Panc1 (cell line): ENCODE data around the gene KIF3A. TPM values are rescaled to one million over a fixed set of nuclear protein-coding genes. Genes with fewer than 3 reads are reported as not detected.

ENCODE experiments used
- ATAC-seq: fragments of 200-7000 bp; cut with Tn5 transposase; 2 replicates; pipeline ENCODE4 v1.9.1; 2020; ENCODE audit warnings: mild to moderate bottlenecking, moderate library complexity
- BruUV-seq: library from RNA; stranded (reverse); fragments of 400-500 nt; replicated peaks from 2 replicates; lab custom pipeline; 2021; lab: Mats Ljungman, UMichigan
- CTCF ChIA-PET: fragments of 300-600 bp; sonication (Branson Sonifier 250); formaldehyde crosslinking; loops from one replicate; lab custom pipeline; 2022; ENCODE audit warnings: antibody characterized with exemption; lab: Charles Lee
- POLR2A ChIA-PET: fragments of 300-600 bp; sonication (Branson Sonifier 250); formaldehyde crosslinking; loops from one replicate; lab custom pipeline; 2022; ENCODE audit warnings: antibody characterized with exemption; lab: Charles Lee
- DNase-seq: peaks from one replicate; pipeline ENCODE4 v3.0.0-alpha.2; 2010; ENCODE audit warnings: low read depth, low spot score
- H3K27ac ChIP-seq: 2 replicates; pipeline ENCODE4 v1.5.1; 2011; ENCODE audit warnings: mild to moderate bottlenecking, low read length, inconsistent platforms
- H3K27me3 ChIP-seq: fragments of 200-500 bp; sonication (Bioruptor generic); 2 replicates; pipeline ENCODE4 v1.6.0; 2014; ENCODE audit warnings: low read length, inconsistent platforms; ENCODE audit not compliant: control insufficient read depth, insufficient read depth
- H3K36me3 ChIP-seq: fragments of 200-500 bp; sonication (Bioruptor generic); 2 replicates; pipeline ENCODE4 v1.5.1; 2014; ENCODE audit warnings: inconsistent platforms, mild to moderate bottlenecking, low read length, moderate library complexity; ENCODE audit not compliant: control insufficient read depth, insufficient read depth
- H3K4me1 ChIP-seq: 2 replicates; pipeline ENCODE4 v1.5.1; 2011; ENCODE audit warnings: inconsistent platforms, mild to moderate bottlenecking, low read length, moderate library complexity; ENCODE audit not compliant: control insufficient read depth, insufficient read depth
- H3K4me3 ChIP-seq, 2 experiments: 2 replicates each; pipeline ENCODE4 v1.5.1; 2011 to 2012; ENCODE audit warnings: low read depth in 2 of 2, low read length in 2 of 2, mild to moderate bottlenecking in 2 of 2, inconsistent platforms in 1 of 2, moderate library complexity in 1 of 2
- H3K9me3 ChIP-seq: fragments of 200-500 bp; sonication (Bioruptor generic); 2 replicates; pipeline ENCODE4 v1.5.1; 2014; ENCODE audit warnings: low read depth, mild to moderate bottlenecking, inconsistent platforms, low read length, moderate library complexity; ENCODE audit not compliant: control insufficient read depth, insufficient read depth
- POLR2AphosphoS5 ChIP-seq: IDR thresholded peaks from 2 replicates; pipeline ENCODE4 v1.6.1; 2012; ENCODE audit warnings: mild to moderate bottlenecking, low read depth, low read length, moderate library complexity
- SIN3A ChIP-seq: IDR thresholded peaks from 2 replicates; pipeline ENCODE4 v1.6.1; 2012; ENCODE audit warnings: low read depth, mild to moderate bottlenecking, low read length, moderate library complexity, borderline replicate concordance; ENCODE audit not compliant: insufficient read depth
- TCF7L2 ChIP-seq: IDR thresholded peaks from 2 replicates; pipeline ENCODE4 v1.6.1; 2011; ENCODE audit warnings: mild to moderate bottlenecking, low read depth, low read length, inconsistent platforms
- in situ Hi-C: cut with HindIII; loops from 2 replicates; pipeline ENCODE4 v1.10.0; 2016; ENCODE audit warnings: low sequenced_read_pairs, low pct_unique_long_range_greater_than_20kb
- intact Hi-C: fragments of 100-400 bp; cut with micrococcal nuclease; formaldehyde crosslinking; loops from one replicate; pipeline ENCODE4 v1.10.0; 2022; ENCODE audit not compliant: unreplicated experiment
- total RNA-seq: library from RNA; stranded (reverse); gene quantifications from one replicate; pipeline ENCODE4 v1.2.1, GENCODE V29; 2021; ENCODE audit not compliant: unreplicated experiment
- TF ChIP-seq, protein P1 (sequence below), 2 experiments: IDR thresholded peaks; 2 replicates each; pipeline ENCODE4 v1.6.1; 2011 to 2012; ENCODE audit warnings: low read depth in 2 of 2, control low read depth in 1 of 2, low read length in 1 of 2, mild to moderate bottlenecking in 1 of 2, moderate library complexity in 1 of 2; ENCODE audit not compliant: insufficient read depth in 1 of 2
- TF ChIP-seq, protein P2 (sequence below): fragments of 450-650 bp; IDR thresholded peaks from 2 replicates; pipeline ENCODE4 v1.5.1; 2017; ENCODE audit warnings: mild to moderate bottlenecking

The KIF3A gene
- total RNA-seq, 1 experiment from 2014 or later, result 17.1 TPM

DNA sequence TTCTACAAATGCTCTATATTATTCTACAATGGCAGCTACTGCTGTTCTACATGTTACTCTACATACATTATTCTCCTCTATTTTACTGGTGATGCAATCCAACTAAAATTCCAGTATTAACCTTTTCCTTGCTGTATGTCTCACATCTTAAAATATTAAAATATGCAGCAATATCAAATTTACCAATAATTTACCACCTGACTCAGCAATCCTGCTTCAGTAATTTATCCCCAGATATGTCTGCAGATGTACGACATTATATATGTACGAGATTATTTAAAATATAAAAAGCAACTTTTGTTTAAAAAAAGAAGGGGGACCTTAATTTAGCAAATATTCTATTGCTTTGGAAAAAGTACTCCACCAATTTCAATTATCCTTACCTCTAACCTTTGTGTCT, 11.6 kb downstream of the KIF3A start:
- no peaks in the 10 kb centered on the region for H3K9me3 ChIP-seq
- ATAC-seq (no peak), DNase-seq (no peak)
- H3K4me3 ChIP-seq, result no peak overlapping the region
- no peak overlapping the region for H3K27ac ChIP-seq
- TF ChIP-seq, protein P1, sequence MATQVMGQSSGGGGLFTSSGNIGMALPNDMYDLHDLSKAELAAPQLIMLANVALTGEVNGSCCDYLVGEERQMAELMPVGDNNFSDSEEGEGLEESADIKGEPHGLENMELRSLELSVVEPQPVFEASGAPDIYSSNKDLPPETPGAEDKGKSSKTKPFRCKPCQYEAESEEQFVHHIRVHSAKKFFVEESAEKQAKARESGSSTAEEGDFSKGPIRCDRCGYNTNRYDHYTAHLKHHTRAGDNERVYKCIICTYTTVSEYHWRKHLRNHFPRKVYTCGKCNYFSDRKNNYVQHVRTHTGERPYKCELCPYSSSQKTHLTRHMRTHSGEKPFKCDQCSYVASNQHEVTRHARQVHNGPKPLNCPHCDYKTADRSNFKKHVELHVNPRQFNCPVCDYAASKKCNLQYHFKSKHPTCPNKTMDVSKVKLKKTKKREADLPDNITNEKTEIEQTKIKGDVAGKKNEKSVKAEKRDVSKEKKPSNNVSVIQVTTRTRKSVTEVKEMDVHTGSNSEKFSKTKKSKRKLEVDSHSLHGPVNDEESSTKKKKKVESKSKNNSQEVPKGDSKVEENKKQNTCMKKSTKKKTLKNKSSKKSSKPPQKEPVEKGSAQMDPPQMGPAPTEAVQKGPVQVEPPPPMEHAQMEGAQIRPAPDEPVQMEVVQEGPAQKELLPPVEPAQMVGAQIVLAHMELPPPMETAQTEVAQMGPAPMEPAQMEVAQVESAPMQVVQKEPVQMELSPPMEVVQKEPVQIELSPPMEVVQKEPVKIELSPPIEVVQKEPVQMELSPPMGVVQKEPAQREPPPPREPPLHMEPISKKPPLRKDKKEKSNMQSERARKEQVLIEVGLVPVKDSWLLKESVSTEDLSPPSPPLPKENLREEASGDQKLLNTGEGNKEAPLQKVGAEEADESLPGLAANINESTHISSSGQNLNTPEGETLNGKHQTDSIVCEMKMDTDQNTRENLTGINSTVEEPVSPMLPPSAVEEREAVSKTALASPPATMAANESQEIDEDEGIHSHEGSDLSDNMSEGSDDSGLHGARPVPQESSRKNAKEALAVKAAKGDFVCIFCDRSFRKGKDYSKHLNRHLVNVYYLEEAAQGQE (IDR thresholded peaks at IDR 0.05; ENCODE audit: insufficient read depth in 1 of 2, low read depth in 2 of 2, low read length in 1 of 2), result no peak
- TF ChIP-seq POLR2AphosphoS5, result no peak
- TF ChIP-seq TCF7L2, result no peak
- TF ChIP-seq, protein P2, sequence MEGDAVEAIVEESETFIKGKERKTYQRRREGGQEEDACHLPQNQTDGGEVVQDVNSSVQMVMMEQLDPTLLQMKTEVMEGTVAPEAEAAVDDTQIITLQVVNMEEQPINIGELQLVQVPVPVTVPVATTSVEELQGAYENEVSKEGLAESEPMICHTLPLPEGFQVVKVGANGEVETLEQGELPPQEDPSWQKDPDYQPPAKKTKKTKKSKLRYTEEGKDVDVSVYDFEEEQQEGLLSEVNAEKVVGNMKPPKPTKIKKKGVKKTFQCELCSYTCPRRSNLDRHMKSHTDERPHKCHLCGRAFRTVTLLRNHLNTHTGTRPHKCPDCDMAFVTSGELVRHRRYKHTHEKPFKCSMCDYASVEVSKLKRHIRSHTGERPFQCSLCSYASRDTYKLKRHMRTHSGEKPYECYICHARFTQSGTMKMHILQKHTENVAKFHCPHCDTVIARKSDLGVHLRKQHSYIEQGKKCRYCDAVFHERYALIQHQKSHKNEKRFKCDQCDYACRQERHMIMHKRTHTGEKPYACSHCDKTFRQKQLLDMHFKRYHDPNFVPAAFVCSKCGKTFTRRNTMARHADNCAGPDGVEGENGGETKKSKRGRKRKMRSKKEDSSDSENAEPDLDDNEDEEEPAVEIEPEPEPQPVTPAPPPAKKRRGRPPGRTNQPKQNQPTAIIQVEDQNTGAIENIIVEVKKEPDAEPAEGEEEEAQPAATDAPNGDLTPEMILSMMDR, result no peak
- TF ChIP-seq SIN3A, result no peak
- H3K36me3 ChIP-seq, result peaks cover 2% of the 10 kb centered on the region; the same call in 1 of the 2 replicates
- no peaks in the 10 kb centered on the region for H3K4me1 ChIP-seq
- ChIA-PET CTCF (no interaction called here), POLR2A (no interaction called here)
- BruUV-seq, result no TSS peak
- intact Hi-C loops, result no loop called here
- in situ Hi-C loops, result no loop called here
- H3K27me3 ChIP-seq, result no peaks in the 10 kb centered on the region

DNA sequence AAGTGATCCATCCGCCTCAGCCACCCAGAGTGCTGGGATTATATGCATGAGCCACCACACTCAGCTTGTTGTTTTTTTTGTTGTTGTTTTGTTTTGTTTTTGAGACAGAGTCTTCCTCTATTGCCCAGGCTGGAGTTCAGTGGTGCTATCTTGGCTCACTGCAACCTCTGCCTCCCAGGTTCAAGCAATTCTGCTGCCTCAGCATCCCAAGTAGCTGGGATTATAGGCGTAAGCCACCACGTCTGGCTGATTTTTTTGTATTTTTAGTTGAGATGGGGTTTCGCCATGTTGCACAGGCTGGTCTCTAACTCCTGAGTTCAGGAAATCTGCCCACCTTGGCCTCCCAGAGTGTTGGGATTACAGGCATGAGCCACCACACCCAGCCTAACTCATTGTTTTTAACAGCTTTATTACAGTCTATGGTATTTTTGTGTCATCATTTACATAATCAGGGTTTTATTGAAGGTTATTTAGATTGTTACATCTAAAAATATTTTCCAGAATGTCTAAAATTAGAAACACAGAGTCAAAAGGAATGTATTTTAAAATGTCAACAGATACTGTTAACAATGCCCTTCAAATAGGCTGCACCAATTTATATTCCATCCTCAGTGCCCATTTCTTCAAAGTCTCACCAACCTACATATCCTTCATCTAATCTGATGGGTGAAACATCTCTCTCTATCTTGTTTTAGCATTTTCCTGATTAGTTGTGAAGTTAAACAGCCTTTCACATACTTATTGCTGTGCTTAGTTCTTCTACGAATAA, 18.6 kb downstream of the KIF3A start:
- DNase-seq, result no peak
- ATAC-seq, result no peak
- H3K36me3 ChIP-seq, result no peaks in the 10 kb centered on the region; the same call in 1 of the 2 replicates
- in situ Hi-C loops (no loop called here), intact Hi-C loops (no loop called here)
- no peaks in the 10 kb centered on the region for H3K4me1 ChIP-seq
- no TSS peak for BruUV-seq
- H3K27me3 ChIP-seq, result no peaks in the 10 kb centered on the region
- H3K9me3 ChIP-seq, result no peaks in the 10 kb centered on the region
- POLR2A ChIA-PET, result interaction anchor here (0.6 kb wide), 1 partner anchor 311 kb away, joined by 6 read pairs; no protein-coding TSS in a partner anchor
- TF ChIP-seq, protein P1 (IDR thresholded peaks at IDR 0.05; ENCODE audit: insufficient read depth in 1 of 2, low read depth in 2 of 2, low read length in 1 of 2), result no peak
- TF ChIP-seq, protein P2, result no peak
- TF ChIP-seq TCF7L2, result no peak
- TF ChIP-seq SIN3A, result no peak
- TF ChIP-seq POLR2AphosphoS5, result no peak
- H3K27ac ChIP-seq, result no peak overlapping the region
- no peak overlapping the region for H3K4me3 ChIP-seq
- CTCF ChIA-PET, result no interaction called here
